Stomach (tissue), 4 donors: ENCODE data around the gene KLHDC3.

Source experiments
- EP300 ChIP-seq: sonication (generic); formaldehyde crosslinking; IDR thresholded peaks from one replicate; pipeline ENCODE4 v1.6.1; 2017; ENCODE audit warnings: antibody characterized with exemption
- POLR2A ChIP-seq, 4 donors: fragments of 450-650 bp; IDR thresholded peaks; one replicate each; pipeline ENCODE4 v1.6.1; 2016; ENCODE audit warnings: antibody characterized with exemption in 4 of 4, control low read depth in 2 of 4, mild to moderate bottlenecking in 1 of 4, moderate library complexity in 1 of 4
- POLR2AphosphoS5 ChIP-seq, 3 donors: sonication (generic); formaldehyde crosslinking; IDR thresholded peaks; one replicate each; pipeline ENCODE4 v1.6.1; 2016; ENCODE audit warnings: antibody characterized with exemption in 3 of 3
- TF ChIP-seq, protein P1 (sequence below), 7 experiments: fragments of 450-650 bp in 4 of 7; fragments of 200-600 bp in 3 of 7; sonication (generic) in 3 of 7; IDR thresholded peaks; one replicate each; pipeline ENCODE4 v1.5.1; 2016 to 2019; ENCODE audit warnings: antibody characterized with exemption in 7 of 7, control low read depth in 2 of 7, mild to moderate bottlenecking in 1 of 7

DNA sequence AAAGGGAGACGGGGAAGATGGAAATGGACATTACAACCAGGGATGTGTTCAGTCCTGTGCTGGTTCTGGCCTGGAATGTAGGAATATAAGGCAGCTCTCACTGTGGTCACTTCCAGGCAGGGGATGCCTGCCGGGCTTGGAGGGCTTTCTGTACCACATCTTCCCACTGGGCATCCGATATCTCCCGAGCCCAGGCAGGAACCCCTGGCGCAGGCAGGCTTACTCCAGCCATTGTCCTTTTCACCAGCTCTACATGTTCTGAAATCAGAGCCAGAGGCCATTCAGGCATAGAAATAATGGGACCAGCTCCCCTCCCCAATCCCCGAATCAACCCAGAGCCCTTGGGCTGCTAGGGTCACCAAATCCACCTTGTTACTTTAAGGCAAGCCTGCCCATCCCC is 1.7 kb upstream of the KLHDC3 start:
- TF ChIP-seq, protein P1, sequence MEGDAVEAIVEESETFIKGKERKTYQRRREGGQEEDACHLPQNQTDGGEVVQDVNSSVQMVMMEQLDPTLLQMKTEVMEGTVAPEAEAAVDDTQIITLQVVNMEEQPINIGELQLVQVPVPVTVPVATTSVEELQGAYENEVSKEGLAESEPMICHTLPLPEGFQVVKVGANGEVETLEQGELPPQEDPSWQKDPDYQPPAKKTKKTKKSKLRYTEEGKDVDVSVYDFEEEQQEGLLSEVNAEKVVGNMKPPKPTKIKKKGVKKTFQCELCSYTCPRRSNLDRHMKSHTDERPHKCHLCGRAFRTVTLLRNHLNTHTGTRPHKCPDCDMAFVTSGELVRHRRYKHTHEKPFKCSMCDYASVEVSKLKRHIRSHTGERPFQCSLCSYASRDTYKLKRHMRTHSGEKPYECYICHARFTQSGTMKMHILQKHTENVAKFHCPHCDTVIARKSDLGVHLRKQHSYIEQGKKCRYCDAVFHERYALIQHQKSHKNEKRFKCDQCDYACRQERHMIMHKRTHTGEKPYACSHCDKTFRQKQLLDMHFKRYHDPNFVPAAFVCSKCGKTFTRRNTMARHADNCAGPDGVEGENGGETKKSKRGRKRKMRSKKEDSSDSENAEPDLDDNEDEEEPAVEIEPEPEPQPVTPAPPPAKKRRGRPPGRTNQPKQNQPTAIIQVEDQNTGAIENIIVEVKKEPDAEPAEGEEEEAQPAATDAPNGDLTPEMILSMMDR (IDR thresholded peaks at IDR 0.05): no peak
- TF ChIP-seq EP300: no peak
- TF ChIP-seq POLR2A (IDR thresholded peaks at IDR 0.05): no peak
- no peak for TF ChIP-seq POLR2AphosphoS5 (IDR thresholded peaks at IDR 0.05)
